WTC11 (cell line): ENCODE measurements around the gene REC8.

ENCODE experiments used
- ATF1 ChIP-seq: sonication (generic); formaldehyde crosslinking; IDR thresholded peaks from 2 replicates; pipeline ENCODE4 v1.8.1; 2023; ENCODE audit warnings: mild to moderate bottlenecking, moderate library complexity, missing genetic modification reagents
- CREB1 ChIP-seq: sonication (generic); formaldehyde crosslinking; IDR thresholded peaks from 2 replicates; pipeline ENCODE4 v1.8.0; 2023; ENCODE audit warnings: mild to moderate bottlenecking, missing genetic modification reagents
- CTCF ChIP-seq: fragments of 200-600 bp; IDR thresholded peaks from 2 replicates; pipeline ENCODE4 v1.8.0; 2022; ENCODE audit warnings: antibody characterized with exemption
- ESRRA ChIP-seq: sonication (generic); formaldehyde crosslinking; IDR thresholded peaks from 2 replicates; pipeline ENCODE4 v1.8.1; 2022; ENCODE audit warnings: mild to moderate bottlenecking, missing genetic modification reagents, borderline replicate concordance
- FOXK1 ChIP-seq: sonication (generic); formaldehyde crosslinking; IDR thresholded peaks from 2 replicates; pipeline ENCODE4 v1.8.0; 2022; ENCODE audit warnings: mild to moderate bottlenecking, moderate library complexity, missing genetic modification reagents
- GRHL2 ChIP-seq: fragments of 250-450 bp; sonication (Bioruptor Pico); IDR thresholded peaks from 2 replicates; pipeline ENCODE4 v1.8.0; 2022; ENCODE audit warnings: mild to moderate bottlenecking, moderate library complexity; ENCODE audit not compliant: insufficient replicate concordance, severe bottlenecking
- HMGXB4 ChIP-seq: sonication (generic); formaldehyde crosslinking; IDR thresholded peaks from 2 replicates; pipeline ENCODE4 v1.8.1; 2023; ENCODE audit warnings: mild to moderate bottlenecking, moderate library complexity, missing genetic modification reagents
- JAZF1 ChIP-seq: fragments of 250-450 bp; sonication (Bioruptor Pico); IDR thresholded peaks from 2 replicates; pipeline ENCODE4 v1.9.0; 2021; ENCODE audit warnings: moderate library complexity, mild to moderate bottlenecking, inconsistent platforms
- PRDM15 ChIP-seq: sonication (generic); formaldehyde crosslinking; IDR thresholded peaks from 2 replicates; pipeline ENCODE4 v1.8.0; 2022; ENCODE audit warnings: missing genetic modification reagents
- ZNF263 ChIP-seq: sonication (generic); formaldehyde crosslinking; IDR thresholded peaks from 2 replicates; pipeline ENCODE4 v1.8.1; 2022; ENCODE audit warnings: low read depth, mild to moderate bottlenecking, moderate library complexity, missing genetic modification reagents
- TF ChIP-seq, protein P1 (sequence below): sonication (generic); formaldehyde crosslinking; IDR thresholded peaks from 2 replicates; pipeline ENCODE4 v1.8.1; 2023; ENCODE audit warnings: mild to moderate bottlenecking, missing genetic modification reagents, moderate library complexity
- TF ChIP-seq, protein P2 (sequence below): sonication (generic); formaldehyde crosslinking; IDR thresholded peaks from 2 replicates; pipeline ENCODE4 v1.8.1; 2022; ENCODE audit warnings: low read depth, mild to moderate bottlenecking, moderate library complexity, missing genetic modification reagents, borderline replicate concordance
- TF ChIP-seq, protein P3 (sequence below): sonication (generic); formaldehyde crosslinking; IDR thresholded peaks from 2 replicates; pipeline ENCODE4 v1.8.0; 2022; ENCODE audit warnings: mild to moderate bottlenecking, missing genetic modification reagents

- TF ChIP-seq PRDM15 (no peak), CTCF (no peak), ZNF263 (CRISPR knock-in tag) (no peak), ESRRA (no peak), FOXK1 (CRISPR knock-in tag) (no peak), JAZF1 (CRISPR knock-in tag) (no peak), HMGXB4 (CRISPR knock-in tag) (no peak), GRHL2 (CRISPR knock-in tag) (no peak), CREB1 (CRISPR knock-in tag) (no peak), ATF1 (no peak)
- TF ChIP-seq, protein P1, sequence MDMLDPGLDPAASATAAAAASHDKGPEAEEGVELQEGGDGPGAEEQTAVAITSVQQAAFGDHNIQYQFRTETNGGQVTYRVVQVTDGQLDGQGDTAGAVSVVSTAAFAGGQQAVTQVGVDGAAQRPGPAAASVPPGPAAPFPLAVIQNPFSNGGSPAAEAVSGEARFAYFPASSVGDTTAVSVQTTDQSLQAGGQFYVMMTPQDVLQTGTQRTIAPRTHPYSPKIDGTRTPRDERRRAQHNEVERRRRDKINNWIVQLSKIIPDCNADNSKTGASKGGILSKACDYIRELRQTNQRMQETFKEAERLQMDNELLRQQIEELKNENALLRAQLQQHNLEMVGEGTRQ (CRISPR knock-in tag): no peak
- TF ChIP-seq, protein P2, sequence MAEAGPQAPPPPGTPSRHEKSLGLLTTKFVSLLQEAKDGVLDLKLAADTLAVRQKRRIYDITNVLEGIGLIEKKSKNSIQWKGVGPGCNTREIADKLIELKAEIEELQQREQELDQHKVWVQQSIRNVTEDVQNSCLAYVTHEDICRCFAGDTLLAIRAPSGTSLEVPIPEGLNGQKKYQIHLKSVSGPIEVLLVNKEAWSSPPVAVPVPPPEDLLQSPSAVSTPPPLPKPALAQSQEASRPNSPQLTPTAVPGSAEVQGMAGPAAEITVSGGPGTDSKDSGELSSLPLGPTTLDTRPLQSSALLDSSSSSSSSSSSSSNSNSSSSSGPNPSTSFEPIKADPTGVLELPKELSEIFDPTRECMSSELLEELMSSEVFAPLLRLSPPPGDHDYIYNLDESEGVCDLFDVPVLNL (CRISPR knock-in tag): no peak
- TF ChIP-seq, protein P3, sequence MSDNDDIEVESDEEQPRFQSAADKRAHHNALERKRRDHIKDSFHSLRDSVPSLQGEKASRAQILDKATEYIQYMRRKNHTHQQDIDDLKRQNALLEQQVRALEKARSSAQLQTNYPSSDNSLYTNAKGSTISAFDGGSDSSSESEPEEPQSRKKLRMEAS: no peak
These were observed 17.6 kb downstream of the REC8 start for GRCh38 chr14:24189460-24189859.
